ENCODE measurements around the gene BRD1.

The BRD1 gene

DNA sequence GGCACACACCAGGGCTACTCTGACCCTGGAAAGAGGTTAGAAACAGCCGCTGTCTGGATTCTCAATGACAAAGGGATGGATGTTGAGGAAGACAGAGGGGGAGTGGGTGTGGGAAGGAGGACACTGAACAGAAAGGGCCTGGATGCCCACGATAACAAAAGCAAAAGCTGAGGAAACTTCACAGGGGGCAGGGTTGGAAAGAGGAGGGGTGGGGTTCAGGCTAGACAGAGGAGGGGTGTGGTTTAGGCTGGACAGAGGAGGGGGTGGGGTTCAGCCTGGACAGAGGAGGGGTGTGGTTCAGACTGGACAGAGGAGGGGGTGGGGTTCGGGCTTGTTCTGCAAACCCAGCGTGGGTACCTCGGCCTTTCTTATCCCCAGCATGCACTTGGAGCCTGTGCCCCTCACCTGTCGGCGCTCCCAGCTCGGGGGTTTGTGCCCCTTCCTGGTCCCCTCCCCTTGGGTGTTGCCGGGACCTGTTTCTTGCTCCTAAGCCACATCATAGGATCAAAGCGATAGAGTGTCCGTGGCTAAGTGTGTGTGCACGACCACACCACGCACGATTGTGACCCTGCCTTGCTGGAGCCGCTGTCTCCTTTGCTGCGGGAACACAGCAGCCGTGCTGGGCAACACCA, 75.6 kb downstream of the BRD1 start:
- DNase-seq (ENCODE audit: low read depth), result no peak

GRCh38 chr22:49751318-49751965, 76.2 kb downstream of the BRD1 start:
- no peak for DNase-seq (ENCODE audit: low read depth)

GRCh38 chr22:49749885-49750510, 77.7 kb downstream of the BRD1 start:
- DNase-seq (ENCODE audit: low read depth), result no peak

- DNase-seq (ENCODE audit: low read depth), result no peak
These were observed 78.4 kb downstream of the BRD1 start for GRCh38 chr22:49749227-49749626.

DNA sequence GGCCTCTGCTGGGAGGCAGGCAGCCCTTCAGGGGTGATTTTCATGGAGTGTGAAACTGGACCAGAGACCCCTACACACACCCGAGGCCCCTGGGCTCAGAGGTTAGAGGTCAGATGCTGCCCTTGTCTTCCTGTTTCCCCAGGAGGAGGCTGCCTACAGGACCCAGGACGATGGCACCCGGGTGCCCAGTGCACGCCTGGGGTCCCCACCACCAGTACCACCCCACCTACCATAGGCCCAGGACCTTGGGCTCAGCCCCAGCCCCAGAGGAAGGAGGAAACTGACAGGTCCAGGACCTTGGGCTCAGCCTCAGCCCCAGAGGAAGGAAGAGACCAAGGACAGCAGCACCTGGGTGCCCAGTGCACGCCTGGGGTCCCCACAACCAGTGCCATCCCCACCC, 79.2 kb downstream of the BRD1 start:
- DNase-seq (ENCODE audit: low read depth), result no peak

GRCh38 chr22:49747716-49748115, 80.0 kb downstream of the BRD1 start:
- DNase-seq (ENCODE audit: low read depth), result no peak

DNA sequence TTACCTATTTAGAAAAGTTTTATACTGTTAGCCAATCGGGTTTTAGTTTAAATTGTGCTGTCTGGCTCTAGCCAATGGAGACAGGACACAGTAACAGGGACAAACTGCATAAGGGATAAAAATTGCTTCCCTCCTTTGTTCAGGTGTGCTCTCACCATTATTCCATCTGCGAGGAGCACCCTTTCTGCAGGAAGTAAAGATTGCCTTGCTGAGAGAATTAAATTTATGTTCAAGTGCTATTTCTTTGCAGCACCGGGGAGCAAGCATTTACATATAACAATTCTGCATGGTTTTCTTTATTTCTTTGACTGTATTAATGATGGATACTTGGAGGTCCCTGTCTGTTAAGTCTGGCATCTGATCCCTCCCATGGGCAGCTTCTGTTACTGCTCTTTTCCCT, 80.5 kb downstream of the BRD1 start:
- no peak for DNase-seq (ENCODE audit: low read depth)

- DNase-seq (ENCODE audit: low read depth), result no peak
These were observed 81.6 kb downstream of the BRD1 start for GRCh38 chr22:49746065-49746464.

GRCh38 chr22:49740242-49740641, 87.4 kb downstream of the BRD1 start:
- no peak for DNase-seq (ENCODE audit: low read depth)

GRCh38 chr22:49739138-49739537, 88.5 kb downstream of the BRD1 start:
- DNase-seq (ENCODE audit: low read depth), result no peak

GRCh38 chr22:49738566-49738965, 89.1 kb downstream of the BRD1 start:
- no peak for DNase-seq (ENCODE audit: low read depth)

DNA sequence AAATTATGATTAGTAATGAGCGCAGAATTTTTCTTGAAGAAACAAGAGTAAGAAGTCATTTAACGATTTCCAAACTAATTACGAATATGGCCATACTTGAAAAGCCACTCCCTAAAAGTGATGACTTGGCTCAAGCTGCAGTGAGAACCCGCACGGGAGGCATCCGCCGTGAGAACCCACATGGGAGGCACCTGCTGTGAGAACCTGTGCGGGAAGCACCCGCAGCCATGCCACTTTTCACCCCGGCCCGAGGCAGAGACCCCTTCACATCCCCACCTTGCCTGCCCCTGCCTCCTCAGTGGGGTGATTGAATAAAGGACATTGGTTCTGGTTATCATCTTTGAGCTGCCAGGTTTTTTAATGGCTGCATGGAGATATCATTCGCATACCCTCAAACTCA, 89.7 kb downstream of the BRD1 start:
- no peak for DNase-seq (ENCODE audit: low read depth)

- DNase-seq (ENCODE audit: low read depth), result no peak
These were observed 90.5 kb downstream of the BRD1 start for GRCh38 chr22:49737101-49737551.

- no peak for DNase-seq (ENCODE audit: low read depth)
These were observed 91.1 kb downstream of the BRD1 start for GRCh38 chr22:49736538-49736937.

- DNase-seq (ENCODE audit: low read depth), result no peak
These were observed 91.7 kb downstream of the BRD1 start for GRCh38 chr22:49735901-49736421.

DNA sequence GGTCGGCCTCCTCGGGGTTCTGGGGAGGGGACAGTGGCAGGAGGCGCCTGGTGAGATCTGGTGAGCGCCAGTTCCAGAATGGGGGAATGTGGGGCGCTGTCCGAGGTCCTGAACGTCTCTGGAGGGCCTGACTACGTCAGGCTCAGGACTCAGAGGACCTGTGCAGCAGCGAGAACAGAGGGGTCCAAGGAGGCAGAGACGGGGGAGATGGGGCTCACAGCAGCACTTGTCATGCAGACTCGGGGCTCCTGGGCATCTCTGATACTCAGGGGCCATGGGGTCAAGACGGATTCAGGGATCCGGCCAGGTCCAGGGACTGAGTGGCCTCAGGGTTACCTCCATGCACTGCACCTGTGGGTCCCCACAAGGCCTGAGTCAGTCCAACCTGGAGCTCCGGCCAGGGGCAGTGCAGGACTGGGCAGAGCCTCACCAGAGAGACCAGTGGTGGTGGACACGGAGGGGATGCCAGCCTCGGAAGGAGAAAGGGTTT, 92.2 kb downstream of the BRD1 start:
- no peak for DNase-seq (ENCODE audit: low read depth)

- DNase-seq (ENCODE audit: low read depth), result no peak
These were observed 92.8 kb downstream of the BRD1 start for GRCh38 chr22:49734882-49735281.

DNA sequence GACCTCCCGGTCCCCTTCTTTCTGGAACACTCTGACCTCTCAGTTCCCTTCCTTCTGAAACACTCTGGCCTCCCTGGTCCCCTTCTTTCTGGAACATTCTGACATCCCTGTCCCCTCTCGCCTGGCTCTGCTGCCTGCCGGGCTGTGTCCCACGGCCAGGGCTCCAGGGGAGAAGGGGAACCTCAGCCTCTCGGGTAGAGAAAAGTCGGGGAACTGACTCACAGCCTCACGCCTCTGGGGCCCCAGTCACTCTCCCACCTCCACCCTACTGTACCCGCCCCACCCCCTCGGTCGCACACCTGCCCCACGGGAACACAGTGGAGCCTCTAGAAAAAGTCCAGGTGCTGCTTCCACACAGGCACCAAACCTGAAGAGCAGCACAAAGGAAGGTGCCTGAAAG, 93.3 kb downstream of the BRD1 start:
- DNase-seq (ENCODE audit: low read depth), result no peak

DNA sequence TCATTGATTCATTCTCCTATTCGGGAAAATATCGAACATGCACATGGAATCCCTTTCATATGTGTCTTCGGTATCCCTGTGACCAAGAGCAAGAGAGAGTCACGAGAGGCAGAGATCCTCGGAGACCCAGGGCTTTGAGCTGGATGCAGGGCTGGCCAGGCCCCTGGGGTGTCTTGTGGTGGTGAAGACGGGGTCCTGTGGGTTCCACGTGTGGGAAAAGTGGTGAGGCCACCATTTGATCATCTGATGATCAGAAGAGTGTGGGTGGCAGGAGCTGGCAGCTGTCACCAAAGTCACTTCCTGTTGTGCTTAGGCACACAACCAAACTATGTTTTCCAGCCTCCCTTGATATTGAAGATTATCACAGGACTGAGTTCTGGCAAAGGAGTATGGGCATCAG, 94.0 kb downstream of the BRD1 start:
- no peak for DNase-seq (ENCODE audit: low read depth)

- DNase-seq (ENCODE audit: low read depth), result no peak
These were observed 97.0 kb downstream of the BRD1 start for GRCh38 chr22:49730656-49731055.

DNA sequence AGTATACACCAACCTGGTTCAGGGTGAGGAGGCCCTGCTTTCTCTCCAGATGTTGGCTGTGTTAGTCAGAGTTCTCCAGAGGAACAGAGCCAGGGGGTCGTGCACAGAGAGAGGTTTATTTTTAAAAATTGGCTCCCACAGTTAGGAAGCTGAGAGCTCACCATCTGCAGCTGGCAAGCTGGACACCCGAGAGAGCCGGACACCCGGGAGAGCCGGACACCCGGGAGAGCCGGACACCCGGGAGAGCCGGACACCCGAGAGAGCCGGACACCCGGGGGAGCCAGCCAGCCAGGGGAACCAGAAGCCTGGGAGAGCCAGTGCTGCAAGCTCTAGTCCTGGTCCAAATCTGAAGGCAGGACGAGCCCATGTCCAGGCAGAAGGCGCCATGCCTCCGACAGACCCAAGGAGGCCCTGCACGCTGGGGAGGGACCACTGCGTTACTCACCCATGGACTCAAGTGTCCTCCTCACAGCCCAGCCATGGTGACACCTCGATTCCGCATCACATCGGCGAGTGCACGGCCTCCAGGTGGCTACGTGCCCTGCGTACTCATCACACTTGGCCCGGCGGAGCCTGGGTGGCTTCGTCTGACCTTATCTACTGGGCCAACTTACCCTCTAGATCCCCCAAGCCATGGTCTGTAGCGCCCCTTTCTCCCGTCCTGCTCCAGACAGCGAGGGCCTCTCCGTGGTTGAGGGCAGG, 99.0 kb downstream of the BRD1 start:
- no peak for DNase-seq (ENCODE audit: low read depth)

DNA sequence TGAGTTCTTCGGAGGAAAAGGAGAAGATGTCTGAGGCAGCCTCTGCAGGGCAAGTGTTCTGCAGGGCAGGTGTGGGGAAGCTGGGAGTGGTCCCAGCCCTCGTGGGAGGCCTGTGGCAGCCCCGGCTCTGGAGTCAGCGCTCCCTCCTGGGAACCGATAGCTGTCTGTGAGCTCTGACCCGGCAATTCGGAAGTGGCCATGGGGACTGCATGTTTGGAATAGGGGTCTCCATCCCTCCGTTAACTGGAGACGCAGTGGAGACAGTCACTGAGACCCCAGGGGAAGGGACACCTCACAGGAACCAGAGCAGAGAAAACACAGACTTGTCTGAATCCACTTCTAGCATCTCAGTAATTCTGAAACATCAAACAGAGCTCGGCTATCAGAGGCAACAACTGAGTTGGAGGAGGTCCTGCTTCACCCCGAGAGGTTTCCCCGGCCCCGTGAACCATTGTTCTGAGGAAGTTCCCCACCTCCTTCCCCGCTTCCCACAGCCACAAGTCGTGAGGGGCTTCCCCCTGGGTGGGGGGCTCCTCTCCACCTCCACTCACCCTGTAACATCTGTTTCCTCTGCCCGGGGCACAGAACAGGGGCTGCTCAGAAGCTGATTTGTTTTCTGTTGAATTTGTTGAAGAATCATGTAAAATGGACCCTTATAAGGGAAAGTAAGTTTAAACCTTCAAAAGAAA, 99.6 kb downstream of the BRD1 start:
- DNase-seq (ENCODE audit: low read depth), result no peak
